GM19397 (cell line): ENCODE results near the gene HACD4.

ENCODE experiments used
- ATAC-seq: cut with Tn5 transposase; IDR thresholded peaks from one replicate; pipeline ENCODE4 v1.9.1; 2021; ENCODE audit warnings: mild to moderate bottlenecking, moderate library complexity; ENCODE audit not compliant: unreplicated experiment

The HACD4 gene, protein sequence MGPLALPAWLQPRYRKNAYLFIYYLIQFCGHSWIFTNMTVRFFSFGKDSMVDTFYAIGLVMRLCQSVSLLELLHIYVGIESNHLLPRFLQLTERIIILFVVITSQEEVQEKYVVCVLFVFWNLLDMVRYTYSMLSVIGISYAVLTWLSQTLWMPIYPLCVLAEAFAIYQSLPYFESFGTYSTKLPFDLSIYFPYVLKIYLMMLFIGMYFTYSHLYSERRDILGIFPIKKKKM

DNA sequence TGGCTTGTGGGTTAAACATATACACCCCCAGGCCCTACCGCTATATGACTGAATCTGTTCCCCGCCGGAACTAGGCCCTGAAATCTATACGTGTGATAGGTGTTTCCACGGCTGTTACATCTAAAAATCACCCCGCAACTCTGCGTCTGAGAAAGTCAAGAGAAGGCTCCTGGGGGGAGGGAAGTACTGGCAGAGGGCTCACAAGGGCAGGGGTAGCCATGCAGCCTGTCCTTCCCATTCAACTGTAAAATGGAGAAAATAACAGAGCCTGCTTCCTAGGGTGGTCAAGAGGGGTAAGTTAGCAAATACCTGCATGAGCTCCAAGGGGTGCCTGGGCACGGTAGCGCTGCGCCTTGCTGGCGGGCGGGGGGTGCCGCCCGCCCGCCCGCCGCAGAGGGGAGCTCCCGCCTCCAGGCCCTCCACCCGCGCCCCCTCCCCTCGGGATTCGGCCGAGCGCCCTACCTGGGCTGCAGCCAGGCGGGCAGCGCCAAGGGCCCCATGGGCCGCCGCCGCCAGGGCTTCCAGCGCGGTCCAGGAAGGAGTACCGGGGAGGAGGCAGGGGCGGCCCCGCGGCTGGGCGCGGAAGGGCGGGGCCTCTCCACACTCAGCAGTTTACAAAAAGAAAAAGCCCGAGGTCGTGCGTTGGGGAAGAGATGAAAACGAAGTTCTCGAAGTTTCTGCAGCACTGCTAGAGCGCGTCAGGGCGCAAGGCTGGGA lies at the start of gene HACD4:
TSS of gene HACD4 (minus strand) at position 550 of the 717 bp plus-strand sequence. CDS start at position 500, 50 bp downstream.
- ATAC-seq: peak; percentile 69

DNA sequence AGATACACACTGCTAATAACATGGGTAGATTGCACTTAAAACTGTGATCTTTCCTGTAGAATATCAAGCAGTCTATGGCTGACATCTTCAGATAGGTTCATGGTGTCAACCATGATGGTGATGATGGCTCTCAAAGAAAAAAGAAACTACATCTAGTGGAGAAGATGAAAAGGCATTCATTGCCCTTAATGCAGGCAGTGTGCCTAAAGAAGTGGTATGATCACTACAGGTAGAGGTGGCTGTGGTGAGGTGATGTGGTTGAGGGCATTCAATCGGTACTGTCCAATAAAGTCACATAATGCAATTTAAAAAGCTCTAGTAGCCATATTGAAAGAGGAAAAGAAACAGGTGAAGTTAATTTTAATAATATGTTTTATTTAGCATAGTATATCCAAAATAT lies 49.4 kb upstream of the HACD4 start:
- ATAC-seq: no peak

DNA sequence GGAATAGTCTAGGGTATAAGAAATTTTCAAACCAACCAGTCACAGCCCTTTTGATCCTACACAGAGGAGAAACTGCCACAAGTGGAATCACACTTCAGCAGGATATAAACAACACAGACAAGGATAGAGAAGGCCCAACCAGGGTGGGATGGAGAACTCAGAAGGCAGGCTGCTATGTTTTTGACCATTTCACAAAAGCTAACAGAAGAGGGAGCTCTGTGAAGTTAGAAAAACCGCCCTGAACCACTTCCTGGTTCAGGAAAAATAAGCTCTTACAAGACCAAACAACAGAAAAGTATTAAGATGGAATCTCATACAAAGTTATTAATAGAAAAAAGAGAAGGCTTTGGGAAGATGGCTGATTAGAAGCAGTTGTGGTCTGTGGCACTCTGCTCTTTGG lies 47.3 kb upstream of the HACD4 start:
- no peak for ATAC-seq

DNA sequence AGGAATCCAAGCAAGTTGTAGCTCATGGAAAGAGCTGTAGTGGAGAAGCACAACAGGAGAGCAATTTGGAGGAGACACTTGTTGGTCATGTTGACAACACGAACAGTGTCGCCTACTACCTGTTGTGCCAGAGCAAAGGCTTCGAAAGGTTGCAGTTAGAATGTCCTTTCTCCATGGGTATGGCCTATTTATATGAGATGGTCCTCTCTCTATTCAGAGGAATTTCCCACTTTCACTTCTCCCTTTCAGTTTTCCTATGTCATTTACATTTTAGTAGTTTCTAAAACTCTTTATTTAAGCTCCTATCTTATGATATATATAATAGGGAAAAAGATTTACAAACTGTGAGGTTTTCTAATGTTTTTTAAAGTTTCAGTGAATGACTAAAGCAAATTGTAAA lies 46.3 kb upstream of the HACD4 start, which contains the start of gene IFNB1:
TSS of gene IFNB1 (minus strand) at position 162 of the 400 bp plus-strand sequence. CDS start at position 89, 73 bp downstream.
- no peak for ATAC-seq

DNA sequence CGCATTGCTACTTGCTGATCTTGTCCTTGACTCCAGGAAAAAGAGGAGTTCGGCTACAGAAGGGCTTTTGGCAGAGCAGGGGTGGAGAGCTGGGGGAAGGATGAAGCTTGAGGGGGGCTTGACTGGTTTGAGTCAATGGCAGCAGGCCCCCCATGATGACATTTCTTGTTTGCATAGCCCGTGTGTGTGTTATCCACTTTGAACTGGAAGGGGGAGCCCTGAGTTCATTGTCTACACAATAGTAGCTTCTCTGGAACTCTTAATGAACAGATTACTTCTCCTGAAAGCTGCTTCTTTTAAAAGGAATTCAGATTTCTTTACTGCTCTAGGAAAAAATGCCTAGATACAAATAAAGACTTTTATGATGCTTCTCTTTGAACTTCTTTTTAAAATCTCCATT lies 44.0 kb upstream of the HACD4 start:
- ATAC-seq: no peak

DNA sequence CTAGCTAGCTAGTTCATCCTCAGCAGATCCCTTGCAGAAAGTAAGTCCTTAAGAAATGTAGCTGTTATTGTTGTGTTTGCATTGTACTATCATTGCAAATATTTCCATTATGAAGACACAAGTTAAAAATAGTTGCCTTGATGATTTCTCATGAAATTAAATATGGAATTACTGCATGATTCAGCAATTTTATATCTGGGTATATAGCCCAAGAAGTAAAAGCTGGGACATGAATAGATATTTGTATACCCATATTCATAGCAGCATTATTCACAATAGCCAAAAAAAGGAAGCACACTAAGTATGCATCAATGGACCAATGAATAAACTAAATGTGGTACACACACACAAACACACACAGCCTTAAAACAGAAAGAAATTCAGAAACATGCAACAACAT lies 39.5 kb upstream of the HACD4 start:
- ATAC-seq: no peak

DNA sequence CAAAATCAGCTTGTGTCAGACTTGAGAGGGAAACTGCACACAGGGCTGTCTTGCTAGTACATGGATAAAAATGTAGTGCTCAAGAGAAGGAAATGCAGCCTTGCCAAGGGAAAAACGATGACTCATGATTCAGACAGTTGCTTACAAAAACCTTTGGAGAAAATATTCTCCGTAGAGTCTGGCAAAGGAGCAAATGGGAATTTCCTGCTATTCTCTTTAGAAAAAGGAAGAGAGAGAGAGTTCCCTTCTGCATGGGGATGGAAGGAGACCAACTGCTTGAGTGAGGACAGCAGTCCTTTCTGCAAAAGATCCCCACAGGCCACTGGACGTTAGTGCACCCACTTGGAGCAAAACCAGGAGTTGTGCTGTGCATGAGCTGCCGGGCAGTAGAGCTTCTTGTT lies 38.7 kb upstream of the HACD4 start:
- no peak for ATAC-seq

DNA sequence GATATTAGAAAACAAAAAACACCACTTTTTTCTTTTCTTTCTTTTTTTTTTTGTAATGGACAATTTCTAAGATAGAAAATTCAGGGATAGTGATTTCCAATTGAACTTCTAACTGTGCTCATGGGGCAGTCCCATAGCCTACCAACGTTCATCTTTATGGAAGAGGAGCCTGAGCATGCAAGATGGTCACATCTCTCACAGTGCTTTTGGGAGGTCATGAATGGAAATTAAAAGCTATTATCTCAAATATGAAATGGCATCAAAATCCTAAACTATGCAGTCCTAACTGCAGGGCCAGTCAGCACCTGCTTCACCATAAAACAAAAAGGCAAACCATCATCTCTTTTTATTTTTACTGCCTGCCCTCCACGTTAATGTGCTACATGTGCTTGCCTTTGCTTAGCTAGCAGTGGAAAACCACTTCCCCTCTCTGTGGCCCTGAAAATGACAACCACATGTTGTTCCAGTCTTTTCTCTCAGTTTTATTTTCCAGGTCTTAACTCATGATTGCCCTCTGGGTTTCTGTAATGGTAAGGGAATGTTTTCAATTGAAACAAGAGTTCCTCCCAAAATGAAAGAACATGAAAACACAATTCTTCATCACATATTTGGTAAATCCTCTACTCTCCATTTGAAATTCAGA lies 29.6 kb upstream of the HACD4 start:
- ATAC-seq: peak; percentile 60

DNA sequence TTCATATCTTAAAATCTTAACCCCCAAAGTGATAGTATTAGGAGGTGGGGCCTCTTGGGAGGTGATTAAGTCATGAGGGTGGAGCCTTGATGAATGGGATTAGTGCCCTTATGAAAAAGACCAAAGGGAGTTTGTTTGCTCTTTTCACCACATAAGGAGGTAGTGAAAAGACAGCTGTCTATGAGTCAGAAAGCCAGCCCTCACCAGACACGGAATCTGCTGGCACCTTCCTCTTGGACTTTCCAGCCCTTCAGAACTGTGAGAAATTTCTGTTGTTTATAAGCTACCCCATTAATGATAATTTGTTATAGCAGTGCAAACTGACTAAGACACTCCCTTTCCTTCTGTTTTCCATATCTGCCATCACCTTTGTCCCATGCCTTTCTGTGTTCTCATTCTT lies 25.5 kb upstream of the HACD4 start:
- ATAC-seq: no peak

DNA sequence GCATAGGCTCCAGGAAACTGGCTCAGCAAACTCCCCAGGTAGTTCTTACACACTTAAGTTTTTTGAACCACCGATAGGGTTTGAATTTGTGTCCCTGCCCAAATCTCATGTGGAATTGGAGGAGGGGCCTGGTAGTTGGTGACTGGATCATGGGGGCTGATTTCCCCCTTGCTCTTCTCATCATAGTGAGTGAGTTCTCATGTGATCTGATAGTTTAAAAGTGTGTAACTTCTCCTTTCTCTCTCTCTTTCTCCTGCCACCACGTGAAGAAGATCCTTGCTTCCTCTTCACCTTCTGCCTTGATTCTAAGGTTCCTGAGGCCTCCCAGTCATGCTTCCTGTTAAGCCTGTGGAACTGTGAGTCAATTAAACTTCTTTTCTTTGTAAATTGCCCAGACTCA lies 22.4 kb upstream of the HACD4 start:
- ATAC-seq: no peak

DNA sequence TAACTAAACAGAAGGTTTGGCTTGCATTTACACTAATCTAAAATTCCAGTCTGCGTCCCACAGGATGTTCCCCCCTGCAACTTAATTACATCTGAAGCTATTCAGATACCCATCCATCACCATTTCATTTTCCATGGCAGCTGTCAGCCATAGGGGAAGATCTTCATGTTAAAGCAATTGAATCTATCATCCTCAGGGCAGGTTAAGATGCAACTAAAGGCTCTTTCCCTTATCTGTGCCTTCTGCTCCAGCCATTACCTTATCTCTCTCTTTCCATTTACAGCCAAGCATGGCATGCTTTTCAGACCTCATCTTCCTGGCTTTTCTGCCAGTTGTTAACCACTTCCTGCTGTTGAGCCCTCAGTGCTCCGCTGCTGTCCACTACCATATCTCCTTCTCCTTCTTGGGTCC lies 15.8 kb upstream of the HACD4 start:
- no peak for ATAC-seq

DNA sequence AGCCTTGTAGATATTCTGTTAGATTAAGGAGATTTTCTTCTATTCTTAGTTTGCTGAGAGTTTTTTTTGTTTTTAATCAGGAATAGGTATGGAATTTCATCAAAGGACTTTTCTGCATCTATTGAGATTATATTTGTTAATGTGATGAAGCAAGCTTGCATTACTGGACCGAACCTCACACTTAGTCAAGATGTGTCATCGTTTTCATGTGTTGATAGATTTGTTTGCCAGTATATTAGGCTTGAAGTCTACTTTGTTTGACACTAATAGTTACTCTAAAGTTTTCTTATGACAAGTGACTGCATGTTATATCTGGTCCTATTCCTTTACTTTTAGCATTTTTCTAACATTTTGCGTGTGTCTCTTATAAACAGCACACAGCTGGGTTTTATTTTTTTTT lies 12.4 kb upstream of the HACD4 start:
- no peak for ATAC-seq

DNA sequence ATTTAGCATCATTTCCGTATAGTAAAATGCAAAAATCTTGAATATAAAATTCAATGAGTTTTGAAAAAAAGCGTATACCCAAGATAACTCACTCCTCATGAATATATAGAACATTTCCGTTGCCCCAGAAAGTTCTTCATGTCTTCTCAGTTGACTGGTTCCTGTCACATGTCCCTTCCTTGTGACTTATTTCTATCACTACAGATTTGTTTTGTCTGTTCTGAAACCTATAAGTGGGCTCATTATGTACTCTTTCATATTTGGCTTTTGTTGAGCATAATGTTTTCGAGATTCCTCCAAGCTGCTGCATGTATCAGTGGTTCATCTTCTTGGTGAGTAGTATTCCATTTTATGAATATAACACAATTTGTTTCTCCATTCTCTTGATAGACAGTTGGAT lies 11.0 kb upstream of the HACD4 start:
- ATAC-seq: no peak

DNA sequence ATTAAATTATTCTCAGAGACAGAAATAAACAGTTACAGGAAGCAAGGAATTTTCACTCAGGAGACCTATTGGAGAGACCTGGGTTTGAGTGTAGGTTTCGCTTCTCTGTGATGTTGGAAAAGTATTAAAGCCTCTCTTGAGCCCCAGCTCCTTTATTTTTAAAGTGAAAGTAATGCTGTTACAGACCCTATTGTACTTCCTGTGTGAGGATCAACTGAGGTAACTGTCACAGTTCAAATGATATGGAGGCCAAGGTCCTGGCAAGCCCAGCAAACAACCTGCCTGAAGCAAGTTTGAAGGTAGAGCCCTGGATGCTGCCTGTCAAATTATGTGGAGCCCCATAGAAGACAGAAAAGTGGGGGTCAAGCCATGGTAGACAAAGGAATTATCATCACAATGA lies 7.9 kb upstream of the HACD4 start:
- no peak for ATAC-seq

DNA sequence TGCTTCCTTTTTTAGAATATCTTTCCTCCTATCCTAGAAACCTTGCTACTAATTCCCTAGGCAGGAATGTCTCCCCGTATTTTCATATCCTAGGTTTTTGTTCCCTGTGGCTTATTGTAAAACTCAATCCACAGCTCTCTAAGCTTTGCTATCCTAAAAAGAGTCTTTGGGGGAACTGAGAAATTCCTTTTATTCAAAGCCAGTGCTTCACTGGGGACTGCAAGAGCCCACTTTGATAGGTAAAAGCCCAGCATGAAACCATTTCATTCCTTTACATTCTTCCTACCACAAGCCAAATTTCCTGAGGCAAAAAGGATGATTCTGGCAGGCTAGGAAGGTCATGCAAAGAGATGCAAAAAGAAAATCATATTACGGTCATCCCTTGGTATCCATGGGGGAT lies 5.8 kb upstream of the HACD4 start:
- ATAC-seq: no peak

DNA sequence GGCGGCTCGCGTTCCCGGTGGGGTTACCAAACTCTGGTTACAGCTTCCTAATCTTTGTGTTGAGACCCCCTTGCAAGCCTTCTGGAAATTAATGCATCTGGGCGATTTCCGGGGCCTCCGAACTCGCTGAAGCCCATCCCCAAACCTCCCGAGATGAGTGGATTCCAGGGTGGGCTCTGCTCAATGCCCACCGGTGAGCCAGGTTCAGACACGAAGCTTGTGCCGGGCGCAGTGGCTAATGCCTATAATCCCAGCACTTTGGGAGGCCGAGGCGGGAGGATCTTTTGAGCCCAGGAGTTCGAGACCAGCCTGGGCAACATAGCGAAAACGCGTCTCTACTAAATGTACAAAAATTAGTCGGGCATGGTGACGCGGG lies 356 bp upstream of the HACD4 start:
- no peak for ATAC-seq

DNA sequence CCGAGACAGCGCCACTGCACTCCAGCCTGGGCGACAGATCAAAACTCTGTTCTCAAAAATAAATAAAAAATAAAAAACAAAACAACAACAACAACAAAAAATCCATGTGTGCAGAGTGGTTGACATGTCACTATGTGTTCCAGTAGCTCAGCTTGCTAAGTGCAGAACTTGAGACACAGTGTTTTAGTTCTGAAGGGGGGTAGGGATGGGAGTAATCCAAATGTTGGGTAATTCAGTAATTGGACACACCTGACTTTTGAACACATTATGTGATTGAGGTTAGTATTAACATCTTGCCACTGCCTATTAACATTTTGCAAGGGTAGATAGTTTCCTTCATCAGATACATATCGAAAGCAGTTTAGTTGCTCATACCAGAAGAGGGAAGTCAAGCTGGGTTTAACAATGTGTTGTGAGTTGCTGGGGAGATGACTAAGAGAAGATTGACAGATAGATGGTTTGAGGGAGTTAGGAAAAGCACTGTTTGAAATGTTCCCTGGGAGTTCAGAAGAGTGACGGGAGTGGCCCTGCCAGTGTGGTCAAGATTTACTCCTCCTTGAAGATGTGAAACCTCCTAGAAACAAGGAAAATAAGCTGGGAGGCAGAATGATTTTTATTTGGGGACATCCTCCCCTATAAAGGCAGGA lies 928 bp downstream of the HACD4 start:
- peak; percentile 61 for ATAC-seq

DNA sequence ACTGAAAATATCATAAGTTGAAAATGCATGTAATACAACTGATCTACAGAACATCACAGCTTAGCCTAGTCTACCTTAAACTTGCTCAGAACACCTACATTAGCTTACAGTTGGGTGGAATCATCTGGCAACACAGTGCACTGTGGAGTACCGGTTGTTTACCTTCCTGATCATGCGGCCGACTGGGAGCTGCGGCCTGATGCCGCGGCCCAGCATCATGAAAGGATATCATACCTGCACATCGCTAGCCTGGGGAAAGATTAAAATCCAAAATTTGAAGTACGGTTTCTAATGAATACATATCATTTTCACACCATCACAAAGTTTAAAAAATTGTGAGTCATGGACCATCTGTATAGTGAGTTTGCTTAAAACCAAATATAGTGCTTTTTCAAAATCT lies 1.8 kb downstream of the HACD4 start:
- no peak for ATAC-seq

DNA sequence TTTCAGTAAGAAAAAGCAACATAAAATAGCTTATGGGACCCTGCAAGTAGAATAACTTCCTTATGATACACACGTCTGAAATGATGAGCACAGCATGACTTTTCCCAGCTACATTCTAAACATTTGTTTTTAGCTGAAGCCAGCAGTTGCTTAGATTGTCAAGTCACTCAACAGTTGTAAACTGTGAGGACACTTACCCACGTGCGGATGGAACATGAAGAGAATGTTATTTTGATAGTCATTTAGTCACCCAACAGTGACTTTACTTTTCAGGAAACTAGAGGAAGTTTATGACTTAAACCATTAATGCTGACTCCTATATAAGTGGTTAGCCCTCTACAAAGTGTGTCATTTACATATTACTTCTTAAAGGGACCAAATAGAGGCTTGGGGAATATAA lies 3.0 kb downstream of the HACD4 start:
- no peak for ATAC-seq

DNA sequence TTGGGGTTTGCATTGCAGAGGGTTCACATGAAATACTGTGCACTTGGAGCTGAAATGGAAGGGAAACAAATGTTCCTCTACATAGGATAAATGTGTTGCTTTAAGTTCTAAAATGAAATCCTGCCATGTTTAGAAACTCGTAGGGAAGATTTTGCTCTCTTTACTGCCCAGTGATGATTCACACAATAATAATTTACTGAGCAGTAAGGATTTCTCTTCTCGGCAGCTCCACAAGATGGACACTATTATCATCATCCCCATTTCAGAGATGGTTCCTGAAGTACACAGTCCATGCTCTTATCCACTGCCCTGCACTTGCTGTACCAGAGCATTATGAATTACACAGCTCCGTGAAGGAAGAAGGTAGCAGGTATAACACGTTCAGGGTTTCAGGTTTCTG lies 4.1 kb downstream of the HACD4 start:
- no peak for ATAC-seq

DNA sequence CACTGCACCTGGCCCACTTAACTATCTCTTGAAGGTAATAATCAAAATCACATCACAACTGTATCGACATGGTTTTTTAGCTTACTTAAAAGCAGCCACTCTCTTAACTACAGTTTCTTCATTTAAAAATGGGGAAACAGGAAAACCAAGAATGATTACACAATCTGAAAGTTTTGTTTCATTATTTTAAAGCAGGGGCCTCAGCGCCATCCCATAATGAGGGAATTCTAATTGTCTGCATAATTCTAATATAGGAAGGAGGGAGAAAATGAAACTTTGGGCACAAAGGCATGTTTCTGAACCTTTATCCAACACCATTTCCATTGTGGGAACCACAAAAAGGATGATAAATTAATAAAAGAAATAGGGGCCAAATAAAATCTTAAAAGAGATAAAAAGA lies 7.6 kb downstream of the HACD4 start:
- no peak for ATAC-seq

DNA sequence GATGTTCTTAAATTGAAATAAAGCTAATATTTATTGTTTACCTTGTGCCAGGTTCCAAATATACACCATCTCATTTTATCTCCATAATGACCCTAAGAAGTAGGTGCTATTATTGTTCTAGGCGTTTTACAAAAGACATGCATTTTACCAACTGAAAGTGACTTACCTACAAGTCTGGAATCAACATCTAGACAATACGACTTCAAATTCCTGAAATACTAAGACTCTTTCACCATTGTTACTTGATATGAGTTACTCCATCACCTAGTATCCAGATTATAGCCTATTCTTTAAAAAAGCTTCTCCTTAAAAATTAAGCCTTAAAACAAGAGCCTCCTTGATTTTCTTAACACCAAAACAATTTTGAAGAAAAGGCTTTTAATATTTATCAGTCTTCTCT lies 13.3 kb downstream of the HACD4 start:
- ATAC-seq: no peak
